IPS-15b (cell line): Measurements from ENCODE around the gene ASB10.
A peak's percentile ranks its signal among the peaks of the same experiment; 100 is the strongest.

ENCODE experiments used
- H3K27me3 ChIP-seq: one replicate; pipeline ENCODE4 v1.6.1; 2013; ENCODE audit warnings: low read length; ENCODE audit not compliant: control insufficient read depth, insufficient read depth
- H3K36me3 ChIP-seq: one replicate; pipeline ENCODE4 v1.6.1; 2013; ENCODE audit warnings: low read length; ENCODE audit not compliant: control insufficient read depth, insufficient read depth
- H3K4me1 ChIP-seq: one replicate; pipeline ENCODE4 v1.6.1; 2013; ENCODE audit warnings: mild to moderate bottlenecking, low read length; ENCODE audit not compliant: control insufficient read depth, insufficient read depth
- H3K4me3 ChIP-seq: one replicate; pipeline ENCODE4 v1.5.1; 2013; ENCODE audit warnings: low read depth, low read length
- H3K9ac ChIP-seq: one replicate; pipeline ENCODE4 v1.6.1; 2013; ENCODE audit warnings: low read depth, mild to moderate bottlenecking, low read length
- H3K9me3 ChIP-seq: one replicate; pipeline ENCODE4 v1.6.1; 2013; ENCODE audit warnings: mild to moderate bottlenecking, low read length; ENCODE audit not compliant: control insufficient read depth, insufficient read depth

Gene ASB10

GRCh38 chr7:151168787-151169162 lies 18.3 kb downstream of the ASB10 start:
- Histone ChIP-seq H3K4me3 (peak overlapping the region; percentile 45), H3K36me3 (no peaks in the 10 kb centered on the region), H3K27me3 (peaks cover 81% of the 10 kb centered on the region), H3K9me3 (peaks cover 6% of the 10 kb centered on the region), H3K9ac (no peak overlapping the region), H3K4me1 (peaks cover 2% of the 10 kb centered on the region)

DNA sequence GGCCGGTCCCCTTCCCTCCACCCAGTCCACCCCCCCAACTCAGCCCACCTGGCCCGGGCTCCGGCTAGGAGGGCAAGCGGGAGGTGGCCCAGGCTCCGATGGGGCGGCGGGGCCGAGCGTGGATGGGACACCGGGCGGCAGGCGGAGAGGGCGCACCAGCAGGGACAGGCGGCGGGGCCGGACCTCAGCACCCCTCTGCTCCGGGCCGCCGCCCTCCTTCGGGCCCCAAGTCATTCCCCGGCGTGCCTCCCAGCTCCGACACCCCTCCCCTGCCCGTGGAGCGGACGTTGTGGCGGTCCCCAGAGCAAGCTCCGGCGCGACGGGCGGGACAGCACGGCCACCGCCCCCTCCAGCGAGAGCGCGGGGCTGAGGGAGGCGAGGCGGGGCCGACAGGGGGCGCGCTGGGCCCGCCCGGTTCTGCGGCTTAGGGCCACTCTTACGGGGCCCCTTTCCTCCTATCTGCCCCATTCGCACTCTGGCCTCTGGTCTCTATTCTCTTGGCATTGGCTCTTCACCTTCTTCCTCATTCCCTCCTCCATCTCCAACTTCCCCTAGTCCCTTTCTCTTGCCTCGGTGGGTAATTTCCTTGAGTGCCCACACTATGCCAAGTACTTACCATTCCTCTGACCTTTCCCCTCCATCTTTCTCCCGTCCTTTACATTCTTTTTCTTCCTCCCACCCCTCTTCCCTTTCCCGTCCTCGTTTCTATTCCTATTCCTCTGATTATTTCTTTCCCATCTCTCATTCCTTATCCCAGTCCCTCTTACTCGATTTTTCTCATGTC lies 18.9 kb downstream of the ASB10 start:
- Histone ChIP-seq H3K9me3 (peaks cover 4% of the 10 kb centered on the region), H3K9ac (no peak overlapping the region), H3K4me1 (peaks cover 2% of the 10 kb centered on the region), H3K4me3 (peak overlapping the region; percentile 45), H3K27me3 (peaks cover 81% of the 10 kb centered on the region), H3K36me3 (no peaks in the 10 kb centered on the region)

DNA sequence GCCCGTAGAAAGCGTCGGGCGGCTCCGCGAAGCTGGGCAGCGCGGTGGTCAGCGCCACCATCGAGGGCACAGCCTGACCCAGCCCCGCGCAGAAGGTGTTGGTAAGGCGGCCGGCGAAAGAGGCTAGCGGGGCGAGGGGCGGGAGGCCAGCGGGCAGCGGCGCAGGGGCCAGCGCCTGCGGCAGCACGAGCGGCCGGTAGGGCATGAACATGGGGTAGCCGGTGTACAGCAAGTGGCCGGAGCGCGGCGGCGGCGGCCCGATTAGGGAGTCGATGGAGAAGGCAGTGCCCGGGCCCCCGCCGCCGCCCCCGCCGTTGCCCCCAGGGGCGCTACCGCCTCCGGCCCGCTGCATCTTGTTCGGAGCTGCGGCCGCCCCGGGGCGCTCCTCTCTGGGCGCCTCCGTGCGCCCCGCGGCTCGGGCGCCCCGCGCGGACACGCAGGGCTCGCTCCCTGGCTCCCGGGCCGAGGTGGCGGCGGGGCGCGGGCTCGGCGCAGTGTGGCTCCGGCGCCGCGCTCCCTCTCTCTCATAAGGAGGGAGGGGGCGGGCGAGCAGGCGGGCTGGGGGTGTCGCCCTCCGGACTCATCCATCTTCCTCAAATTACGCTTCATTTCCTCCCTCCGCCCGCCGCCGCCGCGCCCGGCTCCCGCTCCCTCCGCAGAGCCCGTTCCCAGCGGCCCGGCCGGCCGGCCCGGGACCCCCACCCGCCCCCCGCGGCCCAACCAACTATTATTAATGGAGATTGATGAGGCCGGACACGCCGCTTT lies 19.7 kb downstream of the ASB10 start, which contains the start of gene GBX1:
Gene GBX1, minus strand, starts transcription at position 498 of the 765 bp plus-strand sequence. Its CDS starts 146 bp downstream, at position 352.
- H3K4me1 ChIP-seq = peaks cover 2% of the 10 kb centered on the region
- H3K4me3 ChIP-seq = peak within 1 kb of the TSS; percentile 45
- H3K9me3 ChIP-seq = no peaks in the 10 kb centered on the region
- no peak within 1 kb of the TSS for H3K9ac ChIP-seq
- H3K27me3 ChIP-seq = peaks cover 78% of the 10 kb centered on the region
- no peaks in the 10 kb centered on the region for H3K36me3 ChIP-seq

DNA sequence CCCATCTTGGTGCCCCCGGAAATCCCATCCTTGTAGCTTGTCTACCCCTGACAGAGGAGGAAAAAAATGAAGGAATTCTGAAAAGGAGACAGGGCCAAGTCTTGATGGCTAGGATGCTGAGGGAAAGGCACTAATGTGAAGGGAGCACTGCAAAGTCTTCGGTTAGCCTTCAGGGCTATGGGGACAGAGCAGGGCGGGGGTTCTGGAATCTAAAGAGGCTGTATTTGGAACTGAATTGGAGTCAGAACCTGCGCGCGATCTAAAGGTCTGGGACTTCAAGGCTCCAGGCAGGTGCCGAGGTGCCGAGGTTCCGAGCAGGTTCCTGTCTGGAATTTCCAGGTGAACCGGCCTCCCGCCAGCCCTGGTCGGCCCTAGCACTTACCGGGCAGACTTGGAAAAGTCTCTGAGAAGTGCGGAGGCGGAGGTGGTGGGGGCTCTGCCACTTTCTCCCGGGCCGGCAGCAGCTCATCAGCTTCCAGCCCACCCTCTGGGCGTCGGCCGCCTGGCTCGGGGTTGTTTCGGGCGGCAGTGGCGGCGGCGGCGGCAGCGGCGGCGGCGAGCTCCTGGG lies 20.3 kb downstream of the ASB10 start:
- Histone ChIP-seq H3K4me3 (peak overlapping the region; percentile 45), H3K36me3 (no peaks in the 10 kb centered on the region), H3K4me1 (peaks cover 2% of the 10 kb centered on the region), H3K9ac (no peak overlapping the region), H3K27me3 (peaks cover 78% of the 10 kb centered on the region), H3K9me3 (no peaks in the 10 kb centered on the region)

GRCh38 chr7:151161757-151162156 lies 25.3 kb downstream of the ASB10 start:
- Histone ChIP-seq H3K9ac (no peak overlapping the region), H3K27me3 (peaks cover 72% of the 10 kb centered on the region), H3K4me3 (no peak overlapping the region), H3K4me1 (peaks cover 3% of the 10 kb centered on the region), H3K9me3 (no peaks in the 10 kb centered on the region), H3K36me3 (no peaks in the 10 kb centered on the region)

GRCh38 chr7:151157645-151158329 lies 29.3 kb downstream of the ASB10 start:
- no peaks in the 10 kb centered on the region for H3K9me3 ChIP-seq
- no peaks in the 10 kb centered on the region for H3K36me3 ChIP-seq
- H3K9ac ChIP-seq = no peak overlapping the region
- no peak overlapping the region for H3K4me3 ChIP-seq
- H3K27me3 ChIP-seq = peaks cover 38% of the 10 kb centered on the region
- H3K4me1 ChIP-seq = peaks cover 3% of the 10 kb centered on the region

DNA sequence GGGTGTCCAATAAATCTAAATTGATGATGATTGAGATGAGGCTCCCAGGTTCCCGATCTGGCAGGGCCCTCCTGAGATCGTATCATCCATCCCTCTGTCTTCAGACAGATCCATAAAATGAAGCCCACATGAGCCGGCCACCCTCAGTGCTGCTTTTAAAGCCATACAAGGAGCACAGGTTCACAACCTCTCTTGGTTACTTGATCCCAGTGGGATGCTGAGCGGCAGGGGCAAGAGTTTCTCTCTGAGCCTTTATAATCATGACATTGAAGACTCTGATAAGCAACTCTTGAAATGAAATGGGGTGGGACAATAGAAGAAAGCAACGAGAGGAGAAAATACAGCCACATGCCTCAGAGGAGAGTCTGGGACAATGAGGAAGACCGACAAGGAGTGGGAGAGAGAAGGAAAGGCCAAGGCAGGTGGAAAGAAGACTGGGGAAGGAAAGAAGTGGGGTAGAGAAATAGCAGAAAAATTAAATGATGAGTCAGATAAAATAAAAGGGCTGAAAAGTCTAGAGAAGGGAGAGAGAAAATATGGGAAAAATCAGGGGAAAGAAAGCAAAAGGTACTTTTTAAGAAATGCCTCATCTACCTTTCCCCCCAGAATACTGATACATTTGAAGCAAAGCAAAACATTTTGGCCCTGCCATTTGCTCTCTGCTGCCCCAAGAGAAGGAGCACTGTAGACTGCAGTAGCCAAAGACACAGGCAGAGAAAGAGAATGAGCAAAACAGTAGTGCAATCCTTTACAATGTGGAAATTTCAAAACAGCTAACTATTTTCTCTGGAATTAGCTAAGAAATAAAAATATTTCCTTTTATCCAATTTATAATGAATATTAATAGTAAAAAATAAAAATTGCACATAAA lies 34.2 kb downstream of the ASB10 start:
- H3K36me3 ChIP-seq = no peaks in the 10 kb centered on the region
- H3K9ac ChIP-seq = no peak overlapping the region
- H3K27me3 ChIP-seq = peaks cover 20% of the 10 kb centered on the region
- no peak overlapping the region for H3K4me3 ChIP-seq
- H3K9me3 ChIP-seq = no peaks in the 10 kb centered on the region
- H3K4me1 ChIP-seq = peaks cover 2% of the 10 kb centered on the region

GRCh38 chr7:151150388-151150787 lies 36.7 kb downstream of the ASB10 start:
- Histone ChIP-seq H3K4me3 (no peak overlapping the region), H3K27me3 (peaks cover 19% of the 10 kb centered on the region), H3K4me1 (no peaks in the 10 kb centered on the region), H3K36me3 (no peaks in the 10 kb centered on the region), H3K9ac (no peak overlapping the region), H3K9me3 (no peaks in the 10 kb centered on the region)

GRCh38 chr7:151148319-151149259 lies 38.5 kb downstream of the ASB10 start:
- Histone ChIP-seq H3K36me3 (peaks cover 5% of the 10 kb centered on the region), H3K27me3 (peaks cover 15% of the 10 kb centered on the region), H3K9me3 (no peaks in the 10 kb centered on the region), H3K4me3 (no peak overlapping the region), H3K4me1 (no peaks in the 10 kb centered on the region), H3K9ac (no peak overlapping the region)

- Histone ChIP-seq H3K9ac (no peak overlapping the region), H3K4me3 (no peak overlapping the region), H3K36me3 (peaks cover 8% of the 10 kb centered on the region), H3K27me3 (peaks cover 10% of the 10 kb centered on the region), H3K9me3 (no peaks in the 10 kb centered on the region), H3K4me1 (no peaks in the 10 kb centered on the region)
Measured at GRCh38 chr7:151146761-151147160, 40.3 kb downstream of the ASB10 start.
